Neural cell (in vitro differentiated cells): ENCODE results near the gene MRPL12.

Experiments used
- EP300 ChIP-seq: fragments of 450-650 bp; conservative IDR thresholded peaks from 2 replicates; pipeline ENCODE4 v1.6.1; 2014; ENCODE audit warnings: antibody characterized with exemption, mild to moderate bottlenecking, moderate library complexity; ENCODE audit not compliant: poor library complexity, severe bottlenecking
- POLR2AphosphoS5 ChIP-seq: IDR thresholded peaks from 2 replicates; pipeline ENCODE4 v1.6.1; 2012
- RAD21 ChIP-seq: fragments of 450-650 bp; conservative IDR thresholded peaks from 2 replicates; pipeline ENCODE4 v1.6.1; 2014; ENCODE audit warnings: antibody characterized with exemption, mild to moderate bottlenecking, moderate library complexity
- TAF1 ChIP-seq: IDR thresholded peaks from 2 replicates; pipeline ENCODE4 v1.6.1; 2012; ENCODE audit warnings: low read depth
- TF ChIP-seq, protein P1 (sequence below): fragments of 450-650 bp; IDR thresholded peaks from 2 replicates; pipeline ENCODE4 v1.5.1; 2014; ENCODE audit warnings: antibody characterized with exemption, mild to moderate bottlenecking, moderate library complexity; ENCODE audit not compliant: poor library complexity, severe bottlenecking
- TF ChIP-seq, protein P2 (sequence below): IDR thresholded peaks from 2 replicates; pipeline ENCODE4 v1.6.1; 2012; ENCODE audit warnings: borderline replicate concordance

DNA sequence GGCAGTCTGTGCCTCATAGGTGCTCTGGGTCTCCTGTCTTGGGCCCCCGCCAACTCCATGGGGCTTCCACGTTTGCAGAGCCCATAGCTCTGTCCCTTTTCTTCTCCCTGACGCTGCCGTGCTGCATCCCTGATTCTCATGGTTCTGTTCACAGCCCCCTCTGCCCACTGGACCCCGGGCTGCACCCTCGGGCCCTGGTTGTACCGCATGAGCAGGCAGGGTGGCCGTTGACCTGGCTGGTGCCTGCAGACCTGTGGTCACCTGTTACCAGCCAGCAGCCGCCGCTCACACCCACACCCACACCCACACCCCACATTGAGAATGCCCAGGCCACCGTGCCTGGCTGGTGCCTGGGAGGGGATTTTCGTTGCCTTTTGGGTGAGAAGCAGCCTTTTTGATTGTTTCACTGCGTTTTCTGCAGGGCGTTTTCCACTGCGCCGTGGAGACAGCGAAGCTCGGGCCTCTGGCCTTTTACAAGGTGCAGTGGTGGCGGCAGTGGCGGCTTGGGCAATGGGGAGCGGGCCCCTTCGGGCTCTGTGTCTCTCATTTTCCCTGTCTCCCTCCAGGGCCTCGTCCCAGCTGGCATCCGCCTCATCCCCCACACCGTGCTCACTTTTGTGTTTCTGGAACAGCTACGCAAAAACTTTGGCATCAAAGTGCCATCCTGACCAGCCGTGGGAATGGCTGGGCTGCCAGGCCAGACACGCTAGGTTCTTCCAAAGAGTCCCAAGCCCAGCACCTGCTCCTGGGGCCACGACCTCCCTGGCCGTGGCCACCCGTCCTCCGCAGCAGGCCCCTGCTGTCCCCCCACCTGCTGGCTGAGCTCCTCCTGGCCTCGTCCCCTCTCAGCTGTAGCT, 16.5 kb downstream of the MRPL12 start:
- TF ChIP-seq, protein P1, sequence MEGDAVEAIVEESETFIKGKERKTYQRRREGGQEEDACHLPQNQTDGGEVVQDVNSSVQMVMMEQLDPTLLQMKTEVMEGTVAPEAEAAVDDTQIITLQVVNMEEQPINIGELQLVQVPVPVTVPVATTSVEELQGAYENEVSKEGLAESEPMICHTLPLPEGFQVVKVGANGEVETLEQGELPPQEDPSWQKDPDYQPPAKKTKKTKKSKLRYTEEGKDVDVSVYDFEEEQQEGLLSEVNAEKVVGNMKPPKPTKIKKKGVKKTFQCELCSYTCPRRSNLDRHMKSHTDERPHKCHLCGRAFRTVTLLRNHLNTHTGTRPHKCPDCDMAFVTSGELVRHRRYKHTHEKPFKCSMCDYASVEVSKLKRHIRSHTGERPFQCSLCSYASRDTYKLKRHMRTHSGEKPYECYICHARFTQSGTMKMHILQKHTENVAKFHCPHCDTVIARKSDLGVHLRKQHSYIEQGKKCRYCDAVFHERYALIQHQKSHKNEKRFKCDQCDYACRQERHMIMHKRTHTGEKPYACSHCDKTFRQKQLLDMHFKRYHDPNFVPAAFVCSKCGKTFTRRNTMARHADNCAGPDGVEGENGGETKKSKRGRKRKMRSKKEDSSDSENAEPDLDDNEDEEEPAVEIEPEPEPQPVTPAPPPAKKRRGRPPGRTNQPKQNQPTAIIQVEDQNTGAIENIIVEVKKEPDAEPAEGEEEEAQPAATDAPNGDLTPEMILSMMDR = no peak
- TF ChIP-seq, protein P2, sequence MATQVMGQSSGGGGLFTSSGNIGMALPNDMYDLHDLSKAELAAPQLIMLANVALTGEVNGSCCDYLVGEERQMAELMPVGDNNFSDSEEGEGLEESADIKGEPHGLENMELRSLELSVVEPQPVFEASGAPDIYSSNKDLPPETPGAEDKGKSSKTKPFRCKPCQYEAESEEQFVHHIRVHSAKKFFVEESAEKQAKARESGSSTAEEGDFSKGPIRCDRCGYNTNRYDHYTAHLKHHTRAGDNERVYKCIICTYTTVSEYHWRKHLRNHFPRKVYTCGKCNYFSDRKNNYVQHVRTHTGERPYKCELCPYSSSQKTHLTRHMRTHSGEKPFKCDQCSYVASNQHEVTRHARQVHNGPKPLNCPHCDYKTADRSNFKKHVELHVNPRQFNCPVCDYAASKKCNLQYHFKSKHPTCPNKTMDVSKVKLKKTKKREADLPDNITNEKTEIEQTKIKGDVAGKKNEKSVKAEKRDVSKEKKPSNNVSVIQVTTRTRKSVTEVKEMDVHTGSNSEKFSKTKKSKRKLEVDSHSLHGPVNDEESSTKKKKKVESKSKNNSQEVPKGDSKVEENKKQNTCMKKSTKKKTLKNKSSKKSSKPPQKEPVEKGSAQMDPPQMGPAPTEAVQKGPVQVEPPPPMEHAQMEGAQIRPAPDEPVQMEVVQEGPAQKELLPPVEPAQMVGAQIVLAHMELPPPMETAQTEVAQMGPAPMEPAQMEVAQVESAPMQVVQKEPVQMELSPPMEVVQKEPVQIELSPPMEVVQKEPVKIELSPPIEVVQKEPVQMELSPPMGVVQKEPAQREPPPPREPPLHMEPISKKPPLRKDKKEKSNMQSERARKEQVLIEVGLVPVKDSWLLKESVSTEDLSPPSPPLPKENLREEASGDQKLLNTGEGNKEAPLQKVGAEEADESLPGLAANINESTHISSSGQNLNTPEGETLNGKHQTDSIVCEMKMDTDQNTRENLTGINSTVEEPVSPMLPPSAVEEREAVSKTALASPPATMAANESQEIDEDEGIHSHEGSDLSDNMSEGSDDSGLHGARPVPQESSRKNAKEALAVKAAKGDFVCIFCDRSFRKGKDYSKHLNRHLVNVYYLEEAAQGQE = no peak
- TF ChIP-seq POLR2AphosphoS5 (no peak), TAF1 (no peak), RAD21 (no peak), EP300 (no peak)
